NCI-H526 (cell line): ENCODE data around the gene TARDBP.
A peak's percentile ranks its signal among the peaks of the same experiment; 100 is the strongest.
"Not testable (repeated sequence)": the region's sequence is repeated elsewhere in the genome, so short reads cannot be mapped to it uniquely, and the experiment has no call there.

Experiments used
- DNase-seq, 2 experiments: peaks; one replicate each; lab custom pipeline; 2025; lab: John Stamatoyannopoulos, UW

TARDBP gene

GRCh38 chr1:11059968-11060830 lies 47.7 kb downstream of the TARDBP start, which contains the start of gene SRM:
TSS of gene SRM (minus strand) at chr1:11060018. CDS start at chr1:11059943, 75 bp downstream.
- DNase-seq = peak; percentile 45 to 90

GRCh38 chr1:11061652-11062365 lies 49.4 kb downstream of the TARDBP start:
- DNase-seq = no peak

GRCh38 chr1:11062965-11063401 lies 50.5 kb downstream of the TARDBP start:
- DNase-seq = no peak

- DNase-seq = peak in 1 of 2 experiments; percentile 19
Observed at GRCh38 chr1:11063937-11064537, 51.6 kb downstream of the TARDBP start.

GRCh38 chr1:11064942-11065341 lies 52.5 kb downstream of the TARDBP start:
- DNase-seq = no peak

- no peak for DNase-seq
Observed at GRCh38 chr1:11065796-11066195, 53.3 kb downstream of the TARDBP start.

GRCh38 chr1:11067716-11068599 lies 55.5 kb downstream of the TARDBP start:
- no peak for DNase-seq

- no peak for DNase-seq
Observed at GRCh38 chr1:11068600-11069473, 56.4 kb downstream of the TARDBP start.

GRCh38 chr1:11070876-11071275 lies 58.4 kb downstream of the TARDBP start:
- no peak for DNase-seq

GRCh38 chr1:11071463-11072215 lies 59.2 kb downstream of the TARDBP start:
- no peak for DNase-seq

GRCh38 chr1:11072216-11072917 lies 59.9 kb downstream of the TARDBP start:
- DNase-seq = no peak

- not testable (repeated sequence) for DNase-seq
Observed at GRCh38 chr1:11073398-11073797, 60.9 kb downstream of the TARDBP start.
